Stimulated activated CD4-positive, alpha-beta T cell treated with anti-CD3 and anti-CD28 coated beads, Interleukin-4, amount 100 ng/mL, for 48 hours (primary cell): ENCODE results near the gene MAPK14.

Source experiments
- DNase-seq, 2 donors: peaks; one replicate each; pipeline ENCODE4 v3.0.0-alpha.2; 2020; ENCODE audit warnings: low read depth in 2 of 2

MAPK14 gene

GRCh38 chr6:36135053-36135731 lies 107.6 kb downstream of the MAPK14 start:
- DNase-seq = no peak

GRCh38 chr6:36136034-36136433 lies 108.4 kb downstream of the MAPK14 start:
- DNase-seq = no peak

- DNase-seq = no peak
Observed at GRCh38 chr6:36136551-36136950, 108.9 kb downstream of the MAPK14 start.

GRCh38 chr6:36138667-36139066 lies 111.1 kb downstream of the MAPK14 start:
- no peak for DNase-seq

GRCh38 chr6:36139431-36139830 lies 111.8 kb downstream of the MAPK14 start:
- no peak for DNase-seq

- no peak for DNase-seq
Observed at GRCh38 chr6:36139991-36140710, 112.5 kb downstream of the MAPK14 start.

- DNase-seq = no peak
Observed at GRCh38 chr6:36141091-36141490, 113.5 kb downstream of the MAPK14 start.

- DNase-seq = no peak
Observed at GRCh38 chr6:36141961-36142360, 114.4 kb downstream of the MAPK14 start.

GRCh38 chr6:36142971-36143838 lies 115.6 kb downstream of the MAPK14 start:
- no peak for DNase-seq

GRCh38 chr6:36145495-36145894 lies 117.9 kb downstream of the MAPK14 start:
- no peak for DNase-seq

GRCh38 chr6:36147294-36147693 lies 119.7 kb downstream of the MAPK14 start:
- DNase-seq = no peak

- no peak for DNase-seq
Observed at GRCh38 chr6:36149476-36149875, 121.9 kb downstream of the MAPK14 start.

- no peak for DNase-seq
Observed at GRCh38 chr6:36150283-36150682, 122.7 kb downstream of the MAPK14 start.

GRCh38 chr6:36154286-36154685 lies 126.7 kb downstream of the MAPK14 start:
- no peak for DNase-seq

- no peak for DNase-seq
Observed at GRCh38 chr6:36155662-36156061, 128.1 kb downstream of the MAPK14 start.

- no peak for DNase-seq
Observed at GRCh38 chr6:36160147-36160760, 132.6 kb downstream of the MAPK14 start.
